HUES6 (cell line): ENCODE measurements around the gene ZDHHC14.

ENCODE experiments used
- H3K27ac ChIP-seq: 2 replicates; pipeline ENCODE4 v1.7.0; 2013; ENCODE audit warnings: low read depth, mild to moderate bottlenecking, low read length, inconsistent platforms
- H3K27me3 ChIP-seq: 2 replicates; pipeline ENCODE4 v1.6.1; 2013; ENCODE audit warnings: low read length; ENCODE audit not compliant: control insufficient read depth, insufficient read depth
- H3K36me3 ChIP-seq: 2 replicates; pipeline ENCODE4 v1.6.1; 2013; ENCODE audit warnings: low read length; ENCODE audit not compliant: control insufficient read depth, insufficient read depth
- H3K4me1 ChIP-seq: 2 replicates; pipeline ENCODE4 v1.6.1; 2013; ENCODE audit warnings: low read length; ENCODE audit not compliant: control insufficient read depth, insufficient read depth
- H3K4me3 ChIP-seq: 2 replicates; pipeline ENCODE4 v1.5.1; 2013; ENCODE audit warnings: low read depth, low read length
- H3K9ac ChIP-seq: one replicate; pipeline ENCODE4 v1.6.1; 2013; ENCODE audit warnings: mild to moderate bottlenecking, low read length
- H3K9me3 ChIP-seq: 2 replicates; pipeline ENCODE4 v1.6.1; 2013; ENCODE audit warnings: low read depth, low read length; ENCODE audit not compliant: control insufficient read depth, insufficient read depth

The ZDHHC14 gene

DNA sequence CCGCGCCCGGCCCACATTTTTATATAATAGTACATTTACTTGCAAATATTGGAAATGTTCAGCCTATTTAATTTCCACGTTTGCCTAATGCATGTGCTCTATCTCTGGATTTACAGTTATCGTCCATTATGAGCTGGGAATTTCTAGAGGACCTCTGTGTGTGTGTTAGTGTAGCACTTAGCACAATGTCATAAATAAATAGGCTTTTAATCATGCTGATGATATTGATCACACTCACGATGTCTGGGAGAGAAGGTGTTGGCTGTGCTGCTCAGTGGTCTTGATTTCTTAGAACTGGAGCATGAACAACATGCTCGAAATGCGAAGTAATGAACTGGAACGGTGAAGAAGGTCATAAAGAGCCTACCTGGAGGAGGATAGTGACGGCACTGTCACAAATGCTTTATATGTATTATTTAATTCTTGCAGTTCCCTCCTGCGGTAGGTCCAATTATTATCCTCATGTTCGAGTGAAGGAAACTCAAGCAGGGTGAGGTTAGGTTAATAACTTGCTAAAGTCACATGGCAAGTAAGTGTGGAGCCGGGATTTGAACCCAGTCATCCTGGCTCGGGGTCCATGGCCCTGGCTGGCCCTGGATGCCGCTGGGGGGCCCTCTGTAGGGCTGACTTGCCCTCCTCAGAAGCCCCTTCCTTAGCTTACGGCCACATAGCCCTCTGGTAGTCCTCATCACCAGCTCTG, 130.8 kb downstream of the ZDHHC14 start:
- Histone ChIP-seq H3K4me1 (0 out of 2 replicates have a peak, but pooled peaks cover 4% of the 10 kb centered on the region), H3K27ac (no peak overlapping the region), H3K9ac (no peak overlapping the region), H3K27me3 (no peaks in the 10 kb centered on the region), H3K9me3 (peaks cover 9% of the 10 kb centered on the region), H3K4me3 (no peak overlapping the region), H3K36me3 (no peaks in the 10 kb centered on the region)

DNA sequence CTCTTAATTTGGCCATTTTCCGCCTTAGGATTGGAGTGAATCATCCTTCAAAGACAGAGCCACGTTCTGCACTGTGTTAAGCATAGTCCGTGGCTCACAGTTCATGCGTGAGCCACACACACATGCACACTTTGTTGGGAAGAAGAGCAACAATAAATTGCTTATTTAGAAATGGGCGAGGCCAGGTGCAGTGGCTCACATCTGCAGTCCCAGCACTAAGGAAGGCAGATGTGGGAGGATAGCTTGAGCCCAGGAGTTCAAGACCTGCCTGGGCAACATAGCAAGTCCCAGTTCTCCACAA, 131.3 kb downstream of the ZDHHC14 start:
- H3K27ac ChIP-seq: no peak overlapping the region
- H3K9ac ChIP-seq: no peak overlapping the region
- H3K4me3 ChIP-seq: no peak overlapping the region
- peaks cover 8% of the 10 kb centered on the region for H3K9me3 ChIP-seq
- no peaks in the 10 kb centered on the region for H3K27me3 ChIP-seq
- 0 out of 2 replicates have a peak, but pooled peaks cover 4% of the 10 kb centered on the region for H3K4me1 ChIP-seq
- no peaks in the 10 kb centered on the region for H3K36me3 ChIP-seq

DNA sequence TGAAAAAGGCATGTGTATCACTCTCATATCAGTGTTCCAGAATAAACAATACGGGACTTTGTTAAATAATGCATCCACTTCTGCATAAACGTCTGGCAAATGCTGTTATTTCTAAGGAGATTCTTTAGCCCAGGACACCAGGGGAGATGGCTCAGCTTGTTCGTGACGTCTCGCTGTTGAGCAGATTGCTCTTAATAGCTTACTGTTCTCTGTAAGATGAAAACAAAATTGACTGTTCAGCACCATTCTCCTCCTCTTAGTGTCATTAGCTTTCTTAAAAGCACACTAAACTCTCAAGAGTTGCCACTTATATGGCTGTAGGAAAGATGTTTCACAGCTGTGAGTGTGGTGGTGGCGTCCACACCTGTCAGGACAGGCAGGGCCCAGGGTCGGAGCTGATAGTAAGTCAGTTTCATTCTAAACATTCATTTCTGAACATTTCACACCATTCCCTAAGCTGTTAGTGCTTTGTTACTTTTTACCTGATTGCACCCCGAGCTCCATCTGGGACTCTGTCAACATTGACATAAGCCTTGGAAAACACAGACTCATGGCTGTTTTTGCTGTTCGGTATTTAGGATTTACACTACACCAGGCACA, 132.1 kb downstream of the ZDHHC14 start:
- no peak overlapping the region for H3K4me3 ChIP-seq
- H3K27ac ChIP-seq: no peak overlapping the region
- no peaks in the 10 kb centered on the region for H3K27me3 ChIP-seq
- H3K4me1 ChIP-seq: peaks cover 6% of the 10 kb centered on the region; the same call in 1 of the 2 replicates
- H3K9me3 ChIP-seq: peaks cover under 1% of the 10 kb centered on the region; the same call in 1 of the 2 replicates
- no peak overlapping the region for H3K9ac ChIP-seq
- H3K36me3 ChIP-seq: no peaks in the 10 kb centered on the region

DNA sequence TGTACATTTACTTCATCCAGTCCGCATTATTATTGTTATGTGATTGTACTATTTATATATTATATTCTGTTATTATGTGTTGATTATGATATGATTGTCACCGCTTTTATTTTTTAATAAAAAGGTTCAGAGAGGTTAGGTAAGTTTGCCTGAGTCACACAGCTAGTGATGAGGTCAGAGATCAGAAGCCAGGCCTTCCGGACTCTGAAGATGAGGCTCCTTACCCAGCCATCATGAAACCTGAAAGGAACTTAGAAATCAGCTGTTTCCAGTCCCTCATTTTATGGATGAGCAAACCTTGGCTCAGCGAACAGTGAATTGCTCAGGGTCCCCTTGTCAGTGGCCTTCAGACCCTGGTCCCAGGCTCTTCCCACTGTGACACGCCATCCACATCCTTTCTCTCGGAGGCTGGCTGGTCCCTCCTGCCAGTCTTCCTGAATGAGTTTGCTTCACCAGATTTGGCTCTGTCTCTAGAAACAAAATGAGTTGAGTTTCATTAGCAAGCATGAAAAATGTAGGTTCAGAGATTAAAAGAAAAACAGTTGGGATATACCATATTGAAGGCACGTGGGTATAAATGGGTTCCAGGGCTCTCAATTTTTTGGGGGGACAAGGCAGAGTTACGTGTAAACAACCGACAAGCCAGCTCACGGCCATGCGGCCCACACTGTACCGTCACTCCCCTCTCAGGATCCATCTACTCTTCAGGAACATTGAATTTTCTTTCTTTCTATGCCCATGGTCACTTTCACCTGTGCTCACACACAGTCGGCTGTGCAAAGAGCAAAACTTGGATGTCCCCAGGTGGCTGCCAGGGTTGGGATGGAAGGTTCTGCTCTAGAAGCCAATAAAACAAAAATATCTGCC, 132.9 kb downstream of the ZDHHC14 start:
- Histone ChIP-seq H3K36me3 (no peaks in the 10 kb centered on the region), H3K4me1 (peaks cover 10% of the 10 kb centered on the region), H3K4me3 (no peak overlapping the region), H3K27me3 (no peaks in the 10 kb centered on the region), H3K9ac (no peak overlapping the region), H3K9me3 (no peaks in the 10 kb centered on the region), H3K27ac (no peak overlapping the region)

DNA sequence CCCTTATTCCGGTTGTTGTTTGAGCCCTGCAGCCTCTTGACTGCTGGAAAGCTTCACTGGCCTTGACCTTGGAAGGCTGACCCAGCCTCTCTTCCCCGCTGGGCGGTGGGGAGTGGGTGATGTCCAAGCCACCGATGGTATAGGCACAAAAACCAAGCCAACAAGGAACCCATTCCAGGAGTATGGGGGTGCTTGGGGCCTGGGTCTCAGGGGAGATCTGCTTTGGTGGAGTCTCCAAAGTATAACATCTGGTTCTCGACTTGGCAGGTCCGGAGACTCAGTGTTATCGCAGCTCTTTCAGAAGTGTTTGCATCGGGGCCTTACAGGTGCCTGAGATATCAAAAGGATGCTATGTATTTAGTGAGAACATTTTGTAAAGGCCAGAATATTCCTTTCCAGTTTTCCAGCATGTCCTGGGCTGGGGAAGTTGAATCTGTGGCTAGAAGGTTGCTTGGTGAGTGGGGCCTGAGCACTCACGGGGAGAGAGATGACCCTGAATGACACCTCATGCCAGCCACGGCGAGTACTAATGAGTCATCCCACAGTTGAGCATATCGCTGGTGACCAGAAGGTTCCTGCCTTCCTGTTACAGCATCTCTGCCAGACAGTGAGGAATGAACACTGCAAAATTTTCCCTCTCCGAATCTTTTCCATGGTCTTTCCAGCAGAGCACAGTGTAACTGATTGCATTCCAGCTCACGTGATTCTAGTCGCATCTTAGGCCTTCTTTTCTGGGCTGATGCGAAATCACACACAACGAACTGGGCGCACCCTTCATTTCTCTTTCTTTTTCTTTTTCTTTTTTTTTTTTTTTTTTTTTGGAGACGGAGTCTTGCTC, 133.9 kb downstream of the ZDHHC14 start:
- Histone ChIP-seq H3K4me1 (peaks cover 15% of the 10 kb centered on the region), H3K36me3 (no peaks in the 10 kb centered on the region), H3K9ac (no peak overlapping the region), H3K27me3 (no peaks in the 10 kb centered on the region), H3K4me3 (no peak overlapping the region), H3K9me3 (no peaks in the 10 kb centered on the region), H3K27ac (no peak overlapping the region)

DNA sequence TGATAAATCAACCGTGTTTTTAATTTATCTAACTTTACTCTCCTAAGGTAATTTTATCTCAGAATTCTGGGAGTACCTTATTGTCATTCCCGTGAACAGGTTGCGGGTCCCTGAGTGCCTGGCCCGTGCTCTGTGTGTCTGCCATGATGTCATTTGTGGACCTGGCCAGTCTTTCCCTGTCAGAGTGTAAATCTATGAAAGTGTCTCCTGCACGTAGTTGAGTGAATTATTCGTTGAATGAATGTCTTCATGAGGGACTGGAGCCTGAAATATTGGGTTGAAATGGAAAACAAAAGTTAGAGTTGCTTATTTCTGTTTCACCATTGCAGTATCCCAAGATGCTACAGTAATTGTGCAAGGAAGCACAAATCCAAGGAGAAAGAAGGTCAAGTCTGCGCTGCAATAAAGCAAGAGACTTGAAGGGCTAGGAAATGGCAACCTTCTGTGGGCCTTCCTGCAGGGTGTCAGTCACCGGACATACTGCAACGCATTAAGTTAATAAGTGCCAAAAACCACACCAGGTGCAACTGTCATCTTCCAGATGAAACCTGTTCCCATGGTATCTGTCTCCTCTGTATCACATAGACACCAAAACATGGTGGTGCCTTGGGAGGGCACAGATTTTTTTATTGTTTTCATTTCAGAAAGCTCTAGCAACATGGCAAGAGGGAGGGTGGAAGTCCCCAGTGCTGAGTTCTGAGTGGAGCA, 135.5 kb downstream of the ZDHHC14 start:
- H3K27me3 ChIP-seq: no peaks in the 10 kb centered on the region
- no peak overlapping the region for H3K27ac ChIP-seq
- H3K4me3 ChIP-seq: no peak overlapping the region
- H3K9me3 ChIP-seq: no peaks in the 10 kb centered on the region
- H3K9ac ChIP-seq: no peak overlapping the region
- no peaks in the 10 kb centered on the region for H3K36me3 ChIP-seq
- H3K4me1 ChIP-seq: peaks cover 11% of the 10 kb centered on the region

DNA sequence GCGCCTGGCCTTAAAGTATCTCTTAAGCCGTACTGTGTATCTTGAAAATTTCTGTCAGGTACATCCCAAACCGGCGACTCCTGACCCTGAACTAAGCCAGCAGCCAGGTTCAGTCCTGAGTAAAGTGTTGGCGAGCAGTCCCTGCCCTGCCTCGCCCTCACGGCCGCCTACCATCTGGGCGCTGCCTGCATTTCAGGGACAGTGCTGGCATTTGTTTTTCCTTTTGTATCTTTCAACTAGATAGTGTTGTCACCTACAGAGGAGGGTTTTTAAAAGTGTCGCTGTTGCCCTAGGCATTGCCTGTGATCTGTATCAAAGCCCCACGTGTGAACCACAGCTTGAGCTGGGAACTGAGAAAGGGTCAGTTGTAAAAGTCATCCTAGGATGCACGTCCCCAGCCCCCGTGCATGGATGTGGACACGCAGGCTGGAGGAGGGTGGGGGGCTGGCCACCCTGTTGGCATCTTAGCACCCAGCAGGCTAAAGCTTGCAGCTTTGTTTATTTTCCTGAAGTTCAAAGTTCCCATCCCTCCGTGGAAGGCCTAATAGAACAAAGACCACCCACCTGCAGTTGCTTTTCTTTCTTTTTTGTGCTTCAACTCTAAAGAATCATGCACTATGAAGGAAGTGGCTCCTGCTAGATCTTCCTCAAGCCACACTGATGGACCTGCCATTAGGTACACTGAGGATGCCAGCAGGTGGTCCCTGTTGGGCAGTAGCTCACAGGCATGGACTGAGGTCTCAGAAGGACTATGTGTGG, 136.8 kb downstream of the ZDHHC14 start:
- Histone ChIP-seq H3K9ac (no peak overlapping the region), H3K27me3 (no peaks in the 10 kb centered on the region), H3K9me3 (no peaks in the 10 kb centered on the region), H3K27ac (no peak overlapping the region), H3K4me3 (no peak overlapping the region), H3K36me3 (no peaks in the 10 kb centered on the region), H3K4me1 (peaks cover 11% of the 10 kb centered on the region)

DNA sequence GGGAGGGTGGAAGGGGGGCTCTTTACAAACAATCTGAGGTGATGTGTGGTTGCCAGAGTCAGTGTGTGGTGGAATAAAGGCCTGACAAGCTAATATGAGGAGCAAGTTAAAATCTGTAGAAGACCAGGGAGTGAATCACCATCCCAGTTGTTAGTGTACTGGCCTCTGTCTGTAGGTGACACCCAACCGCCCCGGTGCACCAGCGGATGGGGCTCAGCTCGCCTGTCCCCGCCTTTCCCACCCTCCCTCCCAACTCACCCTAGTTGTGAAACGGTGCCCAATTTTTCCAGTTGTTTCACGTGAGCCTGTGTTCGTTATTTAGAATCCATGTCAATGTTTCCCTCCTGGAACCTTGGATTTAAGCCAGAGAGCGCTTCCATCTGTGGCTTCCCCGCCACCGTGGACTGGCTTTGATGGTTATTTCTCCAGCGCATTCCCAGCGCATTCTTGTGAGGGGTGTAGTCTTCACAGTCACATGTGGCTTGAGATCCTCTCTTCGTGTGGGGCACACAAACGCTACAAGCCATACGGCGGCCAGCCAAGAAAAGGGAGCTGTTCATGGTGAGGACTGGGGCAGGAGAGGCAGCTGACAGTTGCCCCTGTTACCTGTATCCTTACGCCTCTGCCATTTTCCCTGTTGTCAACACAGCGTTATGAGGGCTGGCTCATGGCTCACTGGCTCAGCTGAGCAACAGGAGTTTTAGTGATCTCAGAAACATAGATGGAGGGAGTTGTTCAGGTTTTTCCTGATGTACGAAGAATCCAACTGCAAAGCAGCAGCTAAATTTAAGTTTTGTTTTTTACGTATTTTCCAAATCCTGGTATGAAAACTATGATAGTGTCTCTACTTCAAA, 137.6 kb downstream of the ZDHHC14 start:
- Histone ChIP-seq H3K36me3 (no peaks in the 10 kb centered on the region), H3K9me3 (no peaks in the 10 kb centered on the region), H3K27me3 (no peaks in the 10 kb centered on the region), H3K27ac (no peak overlapping the region), H3K4me1 (peaks cover 11% of the 10 kb centered on the region), H3K4me3 (no peak overlapping the region), H3K9ac (no peak overlapping the region)

DNA sequence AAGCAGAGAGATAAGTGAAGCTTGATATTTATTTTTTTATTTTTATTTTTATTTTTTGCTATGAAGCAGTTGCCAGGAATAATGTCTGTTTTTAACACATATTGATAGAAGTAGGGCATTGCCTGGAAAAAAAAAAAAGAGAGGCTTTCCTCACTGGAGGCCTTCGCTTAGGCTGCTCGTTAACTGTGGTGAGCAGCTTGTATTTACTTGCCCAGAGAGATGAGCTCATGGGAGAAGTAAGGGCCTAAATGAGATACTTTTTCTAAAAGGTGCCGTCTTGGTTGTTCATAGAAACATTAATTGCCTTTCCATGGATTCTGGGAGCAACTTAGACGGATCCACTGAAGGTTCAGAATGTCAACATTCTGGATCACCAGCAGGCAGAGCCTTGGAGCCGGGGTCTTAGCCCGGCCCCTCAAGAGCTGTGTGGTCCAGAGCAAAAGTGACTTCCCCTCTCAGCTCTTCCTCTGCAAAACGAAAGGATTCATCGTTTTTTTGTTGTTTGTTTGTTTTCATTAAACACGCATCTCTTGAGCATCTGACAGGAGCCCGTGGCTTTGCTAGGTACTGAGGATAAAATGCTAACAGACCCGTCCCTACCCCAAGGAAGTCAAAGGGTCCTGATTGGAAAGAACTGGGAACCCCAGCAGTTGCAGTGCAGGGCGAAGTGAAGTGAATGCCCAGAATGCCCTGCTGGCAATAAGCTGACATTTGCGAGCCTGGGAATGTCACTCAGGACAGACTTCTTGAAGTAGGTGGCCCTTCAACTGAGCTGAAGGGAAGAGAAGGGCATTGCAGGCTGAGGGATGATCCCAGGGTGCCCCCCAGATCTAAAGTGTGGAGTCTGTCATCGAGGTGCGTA, 138.5 kb downstream of the ZDHHC14 start:
- no peaks in the 10 kb centered on the region for H3K27me3 ChIP-seq
- H3K9me3 ChIP-seq: no peaks in the 10 kb centered on the region; the same call in 1 of the 2 replicates
- H3K27ac ChIP-seq: no peak overlapping the region
- H3K9ac ChIP-seq: no peak overlapping the region
- no peaks in the 10 kb centered on the region for H3K36me3 ChIP-seq
- peaks cover 11% of the 10 kb centered on the region for H3K4me1 ChIP-seq
- no peak overlapping the region for H3K4me3 ChIP-seq
